ENCODE measurements around the gene TRAF2. TPM values are rescaled to one million over a fixed set of nuclear protein-coding genes. Genes with fewer than 3 reads are reported as not detected.

TRAF2 gene
- total RNA-seq, 1 experiment from 2014 or later = 6.3 TPM

GRCh38 chr9:136902259-136902821 lies 16.0 kb downstream of the TRAF2 start:
- no peak overlapping the region for H2AFZ ChIP-seq (ENCODE audit: low read length)
- no peaks in the 10 kb centered on the region for H3K27me3 ChIP-seq (ENCODE audit: low read length)
- H3K79me2 ChIP-seq (ENCODE audit: low read length) = peaks cover 7% of the 10 kb centered on the region; the same call in 1 of the 2 replicates
- H3K36me3 ChIP-seq (ENCODE audit: insufficient read depth, low read length) = peaks cover 42% of the 10 kb centered on the region
- H3K9me3 ChIP-seq (ENCODE audit: low read length) = no peaks in the 10 kb centered on the region
- H3K9ac ChIP-seq (ENCODE audit: low read length) = no peak overlapping the region
- no peak overlapping the region for H3K4me3 ChIP-seq (ENCODE audit: low read length)
- H3K27ac ChIP-seq (ENCODE audit: low read length) = no peak overlapping the region
- no peaks in the 10 kb centered on the region for H3K4me1 ChIP-seq (ENCODE audit: low read length)
- no peaks in the 10 kb centered on the region; the same call in 1 of the 2 replicates for H4K20me1 ChIP-seq (ENCODE audit: insufficient read depth, low read depth, low read length)
- no peak overlapping the region for H3K4me2 ChIP-seq (ENCODE audit: low read depth, low read length, poor library complexity, severe bottlenecking)
- H3K9me2 ChIP-seq (replicated peaks; ENCODE audit: insufficient read depth, low read length) = no peaks in the 10 kb centered on the region
- DNase-seq = no peak

- no peak overlapping the region for H3K27ac ChIP-seq (ENCODE audit: low read length)
- H3K4me2 ChIP-seq (ENCODE audit: low read depth, low read length, poor library complexity, severe bottlenecking) = no peak overlapping the region
- H4K20me1 ChIP-seq (ENCODE audit: insufficient read depth, low read depth, low read length) = no peaks in the 10 kb centered on the region; the same call in 1 of the 2 replicates
- H3K9me3 ChIP-seq (ENCODE audit: low read length) = no peaks in the 10 kb centered on the region
- no peak overlapping the region for H3K4me3 ChIP-seq (ENCODE audit: low read length)
- no peaks in the 10 kb centered on the region for H3K4me1 ChIP-seq (ENCODE audit: low read length)
- DNase-seq = no peak
- peaks cover 7% of the 10 kb centered on the region; the same call in 1 of the 2 replicates for H3K79me2 ChIP-seq (ENCODE audit: low read length)
- H3K9ac ChIP-seq (ENCODE audit: low read length) = no peak overlapping the region
- no peaks in the 10 kb centered on the region for H3K27me3 ChIP-seq (ENCODE audit: low read length)
- no peaks in the 10 kb centered on the region for H3K9me2 ChIP-seq (replicated peaks; ENCODE audit: insufficient read depth, low read length)
- H3K36me3 ChIP-seq (ENCODE audit: insufficient read depth, low read length) = peaks cover 42% of the 10 kb centered on the region
- H2AFZ ChIP-seq (ENCODE audit: low read length) = no peak overlapping the region
Observed at GRCh38 chr9:136903041-136903554, 16.8 kb downstream of the TRAF2 start.

- Histone ChIP-seq H3K9me3 (ENCODE audit: low read length) (no peaks in the 10 kb centered on the region), H3K9me2 (replicated peaks; ENCODE audit: insufficient read depth, low read length) (no peaks in the 10 kb centered on the region), H3K9ac (ENCODE audit: low read length) (no peak overlapping the region), H3K4me3 (ENCODE audit: low read length) (no peak overlapping the region), H2AFZ (ENCODE audit: low read length) (no peak overlapping the region), H3K27me3 (ENCODE audit: low read length) (no peaks in the 10 kb centered on the region), H3K36me3 (ENCODE audit: insufficient read depth, low read length) (peaks cover 30% of the 10 kb centered on the region), H3K4me2 (ENCODE audit: low read depth, low read length, poor library complexity, severe bottlenecking) (no peak overlapping the region), H3K4me1 (ENCODE audit: low read length) (no peaks in the 10 kb centered on the region), H3K79me2 (ENCODE audit: low read length) (peaks cover 4% of the 10 kb centered on the region; the same call in 1 of the 2 replicates), H3K27ac (ENCODE audit: low read length) (no peak overlapping the region), H4K20me1 (ENCODE audit: insufficient read depth, low read depth, low read length) (no peaks in the 10 kb centered on the region)
- DNase-seq = no peak
Observed at GRCh38 chr9:136906266-136906665, 19.9 kb downstream of the TRAF2 start.

- Histone ChIP-seq H3K36me3 (ENCODE audit: insufficient read depth, low read length) (peaks cover 20% of the 10 kb centered on the region), H3K9me2 (replicated peaks; ENCODE audit: insufficient read depth, low read length) (no peaks in the 10 kb centered on the region), H4K20me1 (ENCODE audit: insufficient read depth, low read depth, low read length) (no peaks in the 10 kb centered on the region), H3K9me3 (ENCODE audit: low read length) (no peaks in the 10 kb centered on the region), H3K9ac (ENCODE audit: low read length) (no peak overlapping the region), H3K79me2 (ENCODE audit: low read length) (peaks cover 4% of the 10 kb centered on the region; the same call in 1 of the 2 replicates), H2AFZ (ENCODE audit: low read length) (no peak overlapping the region), H3K27me3 (ENCODE audit: low read length) (no peaks in the 10 kb centered on the region), H3K27ac (ENCODE audit: low read length) (no peak overlapping the region), H3K4me2 (ENCODE audit: low read depth, low read length, poor library complexity, severe bottlenecking) (no peak overlapping the region), H3K4me1 (ENCODE audit: low read length) (no peaks in the 10 kb centered on the region), H3K4me3 (ENCODE audit: low read length) (no peak overlapping the region)
- no peak for DNase-seq
Observed at GRCh38 chr9:136907011-136907914, 20.9 kb downstream of the TRAF2 start.

GRCh38 chr9:136910197-136910900 lies 24.0 kb downstream of the TRAF2 start:
- H3K9ac ChIP-seq (ENCODE audit: low read length) = no peak overlapping the region
- no peak overlapping the region for H2AFZ ChIP-seq (ENCODE audit: low read length)
- H3K9me3 ChIP-seq (ENCODE audit: low read length) = no peaks in the 10 kb centered on the region
- H3K4me1 ChIP-seq (ENCODE audit: low read length) = no peaks in the 10 kb centered on the region
- peaks cover 11% of the 10 kb centered on the region for H3K36me3 ChIP-seq (ENCODE audit: insufficient read depth, low read length)
- H4K20me1 ChIP-seq (ENCODE audit: insufficient read depth, low read depth, low read length) = no peaks in the 10 kb centered on the region
- H3K4me3 ChIP-seq (ENCODE audit: low read length) = no peak overlapping the region
- no peaks in the 10 kb centered on the region for H3K27me3 ChIP-seq (ENCODE audit: low read length)
- H3K27ac ChIP-seq (ENCODE audit: low read length) = no peak overlapping the region
- no peak overlapping the region for H3K4me2 ChIP-seq (ENCODE audit: low read depth, low read length, poor library complexity, severe bottlenecking)
- no peak for DNase-seq
- H3K9me2 ChIP-seq (replicated peaks; ENCODE audit: insufficient read depth, low read length) = no peaks in the 10 kb centered on the region
- no peaks in the 10 kb centered on the region for H3K79me2 ChIP-seq (ENCODE audit: low read length)

- no peaks in the 10 kb centered on the region for H3K9me2 ChIP-seq (replicated peaks; ENCODE audit: insufficient read depth, low read length)
- no peak overlapping the region for H3K9ac ChIP-seq (ENCODE audit: low read length)
- no peaks in the 10 kb centered on the region for H4K20me1 ChIP-seq (ENCODE audit: insufficient read depth, low read depth, low read length)
- no peaks in the 10 kb centered on the region for H3K79me2 ChIP-seq (ENCODE audit: low read length)
- 0 out of 2 replicates have a peak, but pooled peaks cover 9% of the 10 kb centered on the region for H3K36me3 ChIP-seq (ENCODE audit: insufficient read depth, low read length)
- H3K4me3 ChIP-seq (ENCODE audit: low read length) = no peak overlapping the region
- no peaks in the 10 kb centered on the region for H3K9me3 ChIP-seq (ENCODE audit: low read length)
- no peak overlapping the region for H2AFZ ChIP-seq (ENCODE audit: low read length)
- no peaks in the 10 kb centered on the region for H3K4me1 ChIP-seq (ENCODE audit: low read length)
- no peak overlapping the region for H3K4me2 ChIP-seq (ENCODE audit: low read depth, low read length, poor library complexity, severe bottlenecking)
- no peak overlapping the region for H3K27ac ChIP-seq (ENCODE audit: low read length)
- no peaks in the 10 kb centered on the region for H3K27me3 ChIP-seq (ENCODE audit: low read length)
- no peak for DNase-seq
Observed at GRCh38 chr9:136910901-136911245, 24.6 kb downstream of the TRAF2 start.

- Histone ChIP-seq H3K9me3 (ENCODE audit: low read length) (no peaks in the 10 kb centered on the region), H3K27ac (ENCODE audit: low read length) (no peak overlapping the region), H3K4me2 (ENCODE audit: low read depth, low read length, poor library complexity, severe bottlenecking) (no peak overlapping the region), H4K20me1 (ENCODE audit: insufficient read depth, low read depth, low read length) (no peaks in the 10 kb centered on the region), H3K79me2 (ENCODE audit: low read length) (no peaks in the 10 kb centered on the region), H3K27me3 (ENCODE audit: low read length) (no peaks in the 10 kb centered on the region), H3K9me2 (replicated peaks; ENCODE audit: insufficient read depth, low read length) (no peaks in the 10 kb centered on the region), H3K4me1 (ENCODE audit: low read length) (no peaks in the 10 kb centered on the region), H3K9ac (ENCODE audit: low read length) (no peak overlapping the region), H3K4me3 (ENCODE audit: low read length) (no peak overlapping the region), H2AFZ (ENCODE audit: low read length) (no peak overlapping the region), H3K36me3 (ENCODE audit: insufficient read depth, low read length) (0 out of 2 replicates have a peak, but pooled peaks cover 13% of the 10 kb centered on the region)
- DNase-seq = no peak
Observed at GRCh38 chr9:136913701-136914438, 27.6 kb downstream of the TRAF2 start.

Measured in Karpas-422 (cell line).